ENCODE measurements around the gene BATF3. TPM values are rescaled to one million over a fixed set of nuclear protein-coding genes. Genes with fewer than 3 reads are reported as not detected.

The BATF3 gene
- total and polyA plus RNA-seq, 2 of the 4 experiments (the other 2 are of a cell fraction), result 1.6 to 3.9 TPM

GRCh38 chr1:212689758-212690529 is 9.7 kb downstream of the BATF3 start:
- WGBS, 2 experiments (ENCODE audit: extremely low coverage in 2 of 2, insufficient read length in 1 of 2), result 94% methylated on average over 3 of the region's 12 CpGs; no CpG with 5 or more reads in 1 of the 2 experiments
- H2AK9ac ChIP-seq (replicated peaks; ENCODE audit: low read depth, low read length, poor library complexity), result no peak overlapping the region
- H3K36me3 ChIP-seq (ENCODE audit: control insufficient read depth, insufficient read depth, low read length), result no peaks in the 10 kb centered on the region
- H4K5ac ChIP-seq (ENCODE audit: low read depth, low read length), result no peak overlapping the region
- no peak overlapping the region for H2AFZ ChIP-seq (replicated peaks; ENCODE audit: low read length, poor library complexity)
- peak overlapping the region; percentile 1; the same call in 1 of the 2 replicates for H2BK120ac ChIP-seq (ENCODE audit: low read depth, low read length)
- H3K4me1 ChIP-seq (ENCODE audit: control insufficient read depth, insufficient read depth, low read length), result peaks cover 6% of the 10 kb centered on the region; the same call in 1 of the 2 replicates
- peak overlapping the region; percentile 25; the same call in 1 of the 2 replicates for H4K91ac ChIP-seq (ENCODE audit: insufficient read depth, low read depth, low read length)
- peak overlapping the region in 1 of 2 experiments; percentile 19; a peak in 1 of 4 replicates for H4K8ac ChIP-seq (ENCODE audit: low read depth in 2 of 2, low read length in 2 of 2)
- peak overlapping the region; percentile 28; the same call in 1 of the 2 replicates for H3K18ac ChIP-seq (ENCODE audit: low read depth, low read length)
- H2BK5ac ChIP-seq (ENCODE audit: low read depth, low read length, poor library complexity, severe bottlenecking), result peak overlapping the region; percentile 66
- H2BK15ac ChIP-seq (ENCODE audit: low read depth, low read length), result 0 out of 3 replicates have a peak overlapping the region, but pooled peaks have one; percentile 50
- peak overlapping the region; percentile 73 for H2AK5ac ChIP-seq (ENCODE audit: low read depth, low read length)
- H3K9ac ChIP-seq (ENCODE audit: low read depth, low read length), result no peak overlapping the region
- no TSS peak for BruUV-seq (replicated peaks)
- ChIA-PET CTCF (no interaction called here), POLR2A (ENCODE audit: unreplicated experiment) (no interaction called here)
- no peak overlapping the region for H3K4me3 ChIP-seq (ENCODE audit: insufficient read depth, low read depth, low read length)
- ATAC-seq (ENCODE audit: low read depth), result no peak
- H3K9me1 ChIP-seq (ENCODE audit: insufficient read depth, low read length), result peaks cover 13% of the 10 kb centered on the region
- H3K79me1 ChIP-seq (ENCODE audit: low read depth in 1 of 2, low read length in 2 of 2), result no peaks in the 10 kb centered on the region
- no peak for DNase-seq
- 0 out of 2 replicates have a peak overlapping the region, but pooled peaks have one; percentile 45 for H3K14ac ChIP-seq (replicated peaks; ENCODE audit: low read depth, low read length)
- H3K9me3 ChIP-seq (ENCODE audit: control insufficient read depth, insufficient read depth, low read length), result no peaks in the 10 kb centered on the region
- H4K20me1 ChIP-seq (ENCODE audit: insufficient read depth, low read length), result no peaks in the 10 kb centered on the region
- intact Hi-C loops (cut with micrococcal nuclease), result no loop called here
- H3K27me3 ChIP-seq (ENCODE audit: control insufficient read depth, insufficient read depth, low read length), result no peaks in the 10 kb centered on the region
- H3K56ac ChIP-seq (ENCODE audit: extremely low read depth, insufficient read depth, low read length), result no peak overlapping the region
- in situ Hi-C loops (cut with MboI; ENCODE audit: low sequenced_read_pairs), result no loop called here
- H2BK20ac ChIP-seq (ENCODE audit: low read depth, low read length), result no peak overlapping the region
- no peak overlapping the region for H3K4me2 ChIP-seq (ENCODE audit: low read depth, low read length)
- no peak overlapping the region for H3K23ac ChIP-seq (ENCODE audit: low read depth, low read length)
- dilution Hi-C loops (cut with HindIII; ENCODE audit: low sequenced_read_pairs, unreplicated experiment), result no loop called here
- H3K4ac ChIP-seq (ENCODE audit: low read depth, low read length), result peak overlapping the region; percentile 41; the same call in 1 of the 2 replicates
- no peak overlapping the region for H3K27ac ChIP-seq (ENCODE audit: insufficient read depth, low read length)
- no peak for TF ChIP-seq CTCF (conservative IDR thresholded peaks at IDR 0.05; ENCODE audit: low read depth, low read length)
- no peak for TF ChIP-seq MAZ (IDR thresholded peaks at IDR 0.05; ENCODE audit: borderline replicate concordance, low read depth, low read length)
- TF ChIP-seq RFX5 (IDR thresholded peaks at IDR 0.05; ENCODE audit: low read depth, low read length), result no peak
- no peak for TF ChIP-seq RAD21 (IDR thresholded peaks at IDR 0.05; ENCODE audit: low read length)
- TF ChIP-seq POLR2A (IDR thresholded peaks at IDR 0.05; ENCODE audit: low read depth, low read length), result no peak
- no peak for TF ChIP-seq CEBPB (IDR thresholded peaks at IDR 0.05; ENCODE audit: low read depth, low read length)
- TF ChIP-seq CHD1 (IDR thresholded peaks at IDR 0.05; ENCODE audit: low read depth, low read length), result no peak
- TF ChIP-seq SMC3 (IDR thresholded peaks at IDR 0.05; ENCODE audit: low read depth, low read length), result no peak
- TF ChIP-seq NFE2L2 (IDR thresholded peaks at IDR 0.05; ENCODE audit: low read depth, low read length), result no peak
- TF ChIP-seq, protein P1, sequence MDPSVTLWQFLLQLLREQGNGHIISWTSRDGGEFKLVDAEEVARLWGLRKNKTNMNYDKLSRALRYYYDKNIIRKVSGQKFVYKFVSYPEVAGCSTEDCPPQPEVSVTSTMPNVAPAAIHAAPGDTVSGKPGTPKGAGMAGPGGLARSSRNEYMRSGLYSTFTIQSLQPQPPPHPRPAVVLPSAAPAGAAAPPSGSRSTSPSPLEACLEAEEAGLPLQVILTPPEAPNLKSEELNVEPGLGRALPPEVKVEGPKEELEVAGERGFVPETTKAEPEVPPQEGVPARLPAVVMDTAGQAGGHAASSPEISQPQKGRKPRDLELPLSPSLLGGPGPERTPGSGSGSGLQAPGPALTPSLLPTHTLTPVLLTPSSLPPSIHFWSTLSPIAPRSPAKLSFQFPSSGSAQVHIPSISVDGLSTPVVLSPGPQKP (IDR thresholded peaks at IDR 0.05; ENCODE audit: borderline replicate concordance, low read depth, low read length), result no peak
- no peak for TF ChIP-seq MAFK (IDR thresholded peaks at IDR 0.05; ENCODE audit: low read depth, low read length)
- TF ChIP-seq FOS (IDR thresholded peaks at IDR 0.05; ENCODE audit: low read depth, low read length), result no peak
- TF ChIP-seq BHLHE40 (IDR thresholded peaks at IDR 0.05; ENCODE audit: low read depth, low read length), result no peak
- TF ChIP-seq MXI1 (IDR thresholded peaks at IDR 0.05; ENCODE audit: borderline replicate concordance, low read depth, low read length), result no peak
- no peak for TF ChIP-seq USF2 (IDR thresholded peaks at IDR 0.05; ENCODE audit: low read depth, low read length)

Data from IMR-90 (cell line).